Stimulated activated CD8-positive, alpha-beta memory T cell treated with anti-CD3 and anti-CD28 coated beads, Interleukin-7, amount 100 ng/mL, for 48 hours (primary cell): ENCODE data around the gene ELAC2.
"Not testable (repeated sequence)": the region's sequence is repeated elsewhere in the genome, so short reads cannot be mapped to it uniquely, and the experiment has no call there.

Experiments used
- DNase-seq, 2 donors: peaks; one replicate each; pipeline ENCODE4 v3.0.0-alpha.2; 2020; ENCODE audit warnings: low read depth in 1 of 2; ENCODE audit errors: extremely low read depth in 1 of 2

ELAC2 gene

GRCh38 chr17:12990041-12990808 lies 27.6 kb downstream of the ELAC2 start:
- no peak for DNase-seq

GRCh38 chr17:12987120-12987519 lies 30.7 kb downstream of the ELAC2 start:
- no peak for DNase-seq

- DNase-seq: no peak
These were observed 32.2 kb downstream of the ELAC2 start for GRCh38 chr17:12985431-12986293.

- DNase-seq: no peak
These were observed 33.6 kb downstream of the ELAC2 start for GRCh38 chr17:12983991-12984884.

GRCh38 chr17:12982224-12982623 lies 35.6 kb downstream of the ELAC2 start:
- DNase-seq: no peak

GRCh38 chr17:12979826-12980500 lies 37.9 kb downstream of the ELAC2 start:
- no peak for DNase-seq

- DNase-seq: no peak
These were observed 38.6 kb downstream of the ELAC2 start for GRCh38 chr17:12979246-12979645.

- not testable (repeated sequence) for DNase-seq
These were observed 39.0 kb downstream of the ELAC2 start for GRCh38 chr17:12978787-12979186.

- DNase-seq: no peak
These were observed 40.6 kb downstream of the ELAC2 start for GRCh38 chr17:12977008-12977751.

- no peak for DNase-seq
These were observed 43.8 kb downstream of the ELAC2 start for GRCh38 chr17:12974005-12974531.

GRCh38 chr17:12973496-12974004 lies 44.3 kb downstream of the ELAC2 start:
- no peak for DNase-seq

GRCh38 chr17:12967962-12968361 lies 49.9 kb downstream of the ELAC2 start:
- DNase-seq: no peak

GRCh38 chr17:12966413-12966812 lies 51.4 kb downstream of the ELAC2 start:
- DNase-seq: no peak

- DNase-seq: no peak
These were observed 51.8 kb downstream of the ELAC2 start for GRCh38 chr17:12965988-12966387.

GRCh38 chr17:12964840-12965239 lies 53.0 kb downstream of the ELAC2 start:
- no peak for DNase-seq

GRCh38 chr17:12964162-12964561 lies 53.7 kb downstream of the ELAC2 start:
- DNase-seq: no peak

- no peak for DNase-seq
These were observed 54.3 kb downstream of the ELAC2 start for GRCh38 chr17:12963505-12963904.

- no peak for DNase-seq
These were observed 56.2 kb downstream of the ELAC2 start for GRCh38 chr17:12961655-12962054.

GRCh38 chr17:12959441-12959840 lies 58.4 kb downstream of the ELAC2 start:
- DNase-seq: no peak
